Astrocyte of the cerebellum (primary cell): ENCODE results near the gene ARL8B.
"Not testable (repeated sequence)": the region's sequence is repeated elsewhere in the genome, so short reads cannot be mapped to it uniquely, and the experiment has no call there.

Experiments used
- DNase-seq: peaks from one replicate; pipeline ENCODE4 v3.0.0-alpha.2; 2011; ENCODE audit warnings: low read depth
- H3K4me3 ChIP-seq: 2 replicates; pipeline ENCODE4 v1.5.1; 2011; ENCODE audit warnings: mild to moderate bottlenecking, low read depth, low read length, moderate library complexity
- CTCF ChIP-seq: IDR thresholded peaks from 2 replicates; pipeline ENCODE4 v1.5.1; 2012; ENCODE audit warnings: low read length, low read depth, moderate library complexity, mild to moderate bottlenecking; ENCODE audit errors: missing control alignments
- in situ Hi-C: cut with HindIII; loops from 2 replicates; pipeline ENCODE4 v1.10.0; 2017; ENCODE audit warnings: low sequenced_read_pairs

Gene ARL8B

DNA sequence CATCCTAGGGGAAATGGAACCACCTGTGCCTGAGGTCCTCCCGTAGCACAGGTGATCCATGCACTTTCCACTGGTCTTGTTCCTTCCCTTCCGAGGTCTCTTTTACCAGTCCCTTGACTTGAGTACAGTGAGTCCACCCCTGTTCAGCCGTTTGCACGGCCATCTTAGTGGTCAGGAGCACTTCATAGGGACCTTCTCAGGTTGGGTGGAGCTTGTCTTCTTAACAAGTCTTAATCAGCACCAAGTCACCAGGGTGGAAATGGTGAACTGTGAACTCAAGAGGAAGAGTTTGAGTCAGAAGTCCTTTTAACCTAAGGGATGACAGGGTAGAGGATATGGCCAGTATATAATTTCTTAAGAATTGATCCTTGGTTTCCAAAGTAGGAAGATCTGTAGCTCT lies 21.4 kb downstream of the ARL8B start:
- no peak for DNase-seq
- H3K4me3 ChIP-seq = no peak overlapping the region
- TF ChIP-seq CTCF = no peak
- in situ Hi-C loops = no loop called here

DNA sequence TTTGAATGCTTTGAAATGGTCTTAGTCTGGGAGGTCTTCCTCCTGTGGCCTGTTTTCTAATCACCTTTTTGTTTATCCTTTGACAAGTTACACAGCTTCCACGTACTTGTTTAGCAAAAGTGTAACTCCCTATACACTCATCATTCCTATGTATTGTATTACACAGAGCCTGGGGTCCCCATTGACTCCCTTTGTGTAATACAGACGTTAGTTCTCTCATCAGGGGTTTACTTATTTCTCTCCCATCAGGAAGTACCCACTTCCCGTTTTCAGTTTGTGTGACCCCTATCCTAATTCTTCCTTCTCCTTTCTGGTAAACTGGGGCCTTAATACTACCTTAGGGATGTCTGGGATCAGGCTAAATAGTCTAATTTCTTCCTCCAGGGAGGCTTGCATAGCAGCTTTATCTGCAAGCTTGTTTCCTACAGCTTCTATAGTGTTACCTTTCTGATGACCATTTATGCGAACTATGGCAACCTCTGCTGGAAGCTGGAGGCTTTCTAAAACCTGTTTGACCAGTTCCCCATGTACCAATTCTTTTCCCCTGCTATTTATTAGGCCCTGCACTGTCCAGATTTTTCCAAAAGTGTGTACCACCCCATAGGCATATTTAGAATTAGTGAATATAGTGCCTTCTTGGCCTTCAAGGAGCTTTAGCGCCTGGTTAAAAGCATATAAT lies 22.4 kb downstream of the ARL8B start:
- no peak for DNase-seq
- in situ Hi-C loops = no loop called here
- no peak overlapping the region for H3K4me3 ChIP-seq
- TF ChIP-seq CTCF = no peak

GRCh38 chr3:5145120-5145519 lies 23.0 kb downstream of the ARL8B start:
- in situ Hi-C loops = no loop called here
- H3K4me3 ChIP-seq = no peak overlapping the region
- DNase-seq = no peak
- TF ChIP-seq CTCF = no peak

DNA sequence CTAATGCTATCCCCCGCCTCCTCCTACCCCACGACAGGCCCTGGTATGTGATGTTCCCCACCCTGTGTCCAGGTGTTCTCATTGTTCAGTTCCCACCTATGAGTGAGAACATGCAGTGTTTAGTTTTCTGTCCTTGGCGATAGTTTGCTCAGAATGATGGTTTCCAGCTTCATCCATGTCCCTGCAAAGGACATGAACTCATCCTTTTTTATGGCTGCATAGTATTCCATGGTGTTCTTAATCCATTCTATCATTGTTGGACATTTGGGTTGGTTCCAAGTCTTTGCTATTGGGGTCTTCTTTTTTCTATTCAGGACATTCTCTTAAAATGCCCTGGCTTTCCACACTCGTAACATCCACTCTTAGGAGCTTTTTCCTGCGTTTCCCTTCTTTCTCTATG lies 25.1 kb downstream of the ARL8B start:
- in situ Hi-C loops, H3K4me3 ChIP-seq, DNase-seq: not testable (repeated sequence)

GRCh38 chr3:5149306-5149880 lies 27.3 kb downstream of the ARL8B start:
- in situ Hi-C loops = no loop called here
- no peak for TF ChIP-seq CTCF

DNA sequence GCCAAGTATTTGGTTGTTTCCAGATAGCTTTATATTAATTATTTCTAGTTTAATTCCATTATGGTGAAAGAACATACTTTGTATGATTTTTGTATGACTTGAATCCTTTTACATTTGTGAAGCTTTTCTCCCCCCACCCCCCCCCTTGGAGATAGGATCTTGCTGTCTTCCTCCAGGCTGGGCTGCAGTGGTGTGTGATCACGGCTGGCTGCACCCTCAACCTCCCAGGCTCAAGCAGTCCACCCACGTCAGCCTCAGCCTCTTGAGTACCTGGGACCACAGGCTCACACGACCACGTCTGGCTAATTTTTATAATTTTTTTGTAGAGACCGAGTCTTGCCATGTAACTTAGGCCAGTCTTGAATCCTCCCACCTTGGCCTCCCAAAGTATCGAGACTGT lies 29.5 kb downstream of the ARL8B start:
- no peak for DNase-seq
- H3K4me3 ChIP-seq = no peak overlapping the region
- no peak for TF ChIP-seq CTCF
- in situ Hi-C loops = no loop called here

More at GRCh38 chr3:5149306-5149880, 27.3 kb downstream of the ARL8B start:
- DNase-seq = no peak
- H3K4me3 ChIP-seq = no peak overlapping the region

GRCh38 chr3:5153074-5153473 lies 31.0 kb downstream of the ARL8B start:
- no peak for TF ChIP-seq CTCF
- no peak overlapping the region for H3K4me3 ChIP-seq
- DNase-seq = no peak
- in situ Hi-C loops = no loop called here
